Neuronal stem cell (in vitro differentiated cells): ENCODE data around the gene C1orf56. TPM values are rescaled to one million over a fixed set of nuclear protein-coding genes. Genes with fewer than 3 reads are reported as not detected.

ENCODE experiments used
- DNase-seq: peaks from one replicate; pipeline ENCODE4 v3.0.0-alpha.2; 2013; ENCODE audit warnings: low spot score
- H2AFZ ChIP-seq: one replicate; pipeline ENCODE4 v1.6.1; 2013; ENCODE audit warnings: mild to moderate bottlenecking, low read length, inconsistent platforms
- H2AK5ac ChIP-seq: 2 replicates; pipeline ENCODE4 v1.6.1; 2013; ENCODE audit warnings: low read depth, mild to moderate bottlenecking, inconsistent platforms, low read length, moderate library complexity, mixed read lengths
- H2BK120ac ChIP-seq: 2 replicates; pipeline ENCODE4 v1.6.1; 2013; ENCODE audit warnings: low read depth, mild to moderate bottlenecking, inconsistent platforms, low read length, moderate library complexity, mixed read lengths
- H2BK12ac ChIP-seq: one replicate; pipeline ENCODE4 v1.6.1; 2013; ENCODE audit warnings: low read length, inconsistent platforms
- H2BK15ac ChIP-seq: 2 replicates; pipeline ENCODE4 v1.6.1; 2013; ENCODE audit warnings: mild to moderate bottlenecking, low read length, inconsistent platforms, mixed read lengths
- H2BK5ac ChIP-seq: one replicate; pipeline ENCODE4 v1.6.1; 2013; ENCODE audit warnings: inconsistent platforms, mild to moderate bottlenecking, low read length, moderate library complexity
- H3K14ac ChIP-seq: one replicate; pipeline ENCODE4 v1.6.1; 2013; ENCODE audit warnings: low read length, inconsistent platforms
- H3K18ac ChIP-seq: 2 replicates; pipeline ENCODE4 v1.6.1; 2013; ENCODE audit warnings: low read length, inconsistent platforms
- H3K23ac ChIP-seq: 2 replicates; pipeline ENCODE4 v1.6.1; 2013; ENCODE audit warnings: low read depth, mild to moderate bottlenecking, mixed read lengths, low read length, inconsistent platforms; ENCODE audit not compliant: poor library complexity
- H3K27ac ChIP-seq: replicated peaks from 3 replicates; pipeline ENCODE4 v1.5.1; 2013; ENCODE audit warnings: low read length, inconsistent platforms
- H3K27me3 ChIP-seq, 3 experiments: 2 replicates each; pipeline ENCODE4 v1.6.1; 2013; ENCODE audit warnings: low read length in 3 of 3, mild to moderate bottlenecking in 2 of 3, inconsistent platforms in 1 of 3, low read depth in 1 of 3, mixed read lengths in 1 of 3, moderate library complexity in 1 of 3; ENCODE audit not compliant: control insufficient read depth in 3 of 3, insufficient read depth in 3 of 3
- H3K36me3 ChIP-seq, 2 donors: replicated peaks in 1 of 2; 2 replicates each; pipeline ENCODE4 v1.6.1; 2013; ENCODE audit warnings: low read length in 2 of 2; ENCODE audit not compliant: control insufficient read depth in 2 of 2, insufficient read depth in 2 of 2
- H3K4ac ChIP-seq: 2 replicates; pipeline ENCODE4 v1.6.1; 2013; ENCODE audit warnings: inconsistent platforms, mild to moderate bottlenecking, low read length, moderate library complexity
- H3K4me1 ChIP-seq, 2 donors: 1 replicate in 1 of 2; 2 replicates in 1 of 2; pipeline ENCODE4 v1.6.1; 2013; ENCODE audit warnings: low read length in 2 of 2, low read depth in 1 of 2; ENCODE audit not compliant: control insufficient read depth in 2 of 2, insufficient read depth in 1 of 2
- H3K4me2 ChIP-seq: one replicate; pipeline ENCODE4 v1.6.1; 2013; ENCODE audit warnings: mild to moderate bottlenecking, low read length, inconsistent platforms; ENCODE audit not compliant: insufficient read depth, poor library complexity, severe bottlenecking
- H3K4me3 ChIP-seq, 2 donors: 2 replicates each; pipeline ENCODE4 v1.5.1; 2013; ENCODE audit warnings: low read length in 2 of 2, mild to moderate bottlenecking in 2 of 2, inconsistent platforms in 1 of 2, moderate library complexity in 1 of 2
- H3K79me1 ChIP-seq: one replicate; pipeline ENCODE4 v1.6.1; 2013; ENCODE audit warnings: low read depth, mild to moderate bottlenecking, inconsistent platforms, low read length, moderate library complexity
- H3K9ac ChIP-seq: one replicate; pipeline ENCODE4 v1.6.1; 2013; ENCODE audit warnings: mild to moderate bottlenecking, low read depth, low read length, inconsistent platforms; ENCODE audit not compliant: poor library complexity
- H3K9me3 ChIP-seq, 2 donors: replicated peaks in 1 of 2; 2 replicates each; pipeline versions ENCODE3 to v1.6.1; 2013; ENCODE audit warnings: low read length in 2 of 2, mild to moderate bottlenecking in 2 of 2, inconsistent platforms in 1 of 2, low read depth in 1 of 2, mixed read lengths in 1 of 2, moderate library complexity in 1 of 2; ENCODE audit not compliant: control insufficient read depth in 2 of 2, insufficient read depth in 1 of 2
- H4K8ac ChIP-seq: one replicate; pipeline ENCODE4 v1.6.1; 2013; ENCODE audit warnings: low read depth, mild to moderate bottlenecking, inconsistent platforms, low read length, moderate library complexity
- H4K91ac ChIP-seq: one replicate; pipeline ENCODE4 v1.6.1; 2013; ENCODE audit warnings: low read length, low read depth, mild to moderate bottlenecking, inconsistent platforms; ENCODE audit not compliant: poor library complexity
- WGBS, 2 donors: extraction: QIAGEN DNeasy Blood & Tissue Kit; methylation state at CpG; one replicate each; pipeline ENCODE4 v1.1.7; 2013; ENCODE audit warnings: missing lambda C conversion rate in 2 of 2, mixed read lengths in 1 of 2; ENCODE audit not compliant: insufficient read length in 2 of 2, insufficient replicate concordance in 1 of 2; ENCODE audit errors: extremely low coverage in 2 of 2; 5-methylcytosine and 5-hydroxymethylcytosine counted together
- polyA plus RNA-seq, 2 experiments: library from polyadenylated mRNA; stranded (reverse); fragments of 200-250 nt; gene quantifications; one replicate each; pipeline ENCODE4 v1.2.3, GENCODE V29; 2013

Gene C1orf56, protein sequence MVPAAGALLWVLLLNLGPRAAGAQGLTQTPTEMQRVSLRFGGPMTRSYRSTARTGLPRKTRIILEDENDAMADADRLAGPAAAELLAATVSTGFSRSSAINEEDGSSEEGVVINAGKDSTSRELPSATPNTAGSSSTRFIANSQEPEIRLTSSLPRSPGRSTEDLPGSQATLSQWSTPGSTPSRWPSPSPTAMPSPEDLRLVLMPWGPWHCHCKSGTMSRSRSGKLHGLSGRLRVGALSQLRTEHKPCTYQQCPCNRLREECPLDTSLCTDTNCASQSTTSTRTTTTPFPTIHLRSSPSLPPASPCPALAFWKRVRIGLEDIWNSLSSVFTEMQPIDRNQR
- polyA plus RNA-seq (2013, experiment 1 of 2), result 5.0 TPM
- polyA plus RNA-seq (2013, experiment 2 of 2), result 5.3 TPM

DNA sequence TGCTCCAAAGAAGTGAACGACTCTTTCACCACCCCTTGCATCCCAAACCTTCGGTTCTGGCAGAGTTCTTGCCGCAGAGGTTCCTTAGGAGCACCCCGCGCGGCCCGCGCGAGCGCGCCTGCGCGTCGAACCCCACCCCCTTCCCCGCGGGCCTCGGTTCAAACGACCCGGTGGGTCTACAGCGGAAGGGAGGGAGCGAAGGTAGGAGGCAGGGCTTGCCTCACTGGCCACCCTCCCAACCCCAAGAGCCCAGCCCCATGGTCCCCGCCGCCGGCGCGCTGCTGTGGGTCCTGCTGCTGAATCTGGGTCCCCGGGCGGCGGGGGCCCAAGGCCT is at the start of gene C1orf56:
C1orf56 (plus strand) TSS at position 161 of the 334 bp plus-strand sequence; CDS start at position 258, 97 bp downstream.
- H3K79me1 ChIP-seq, result peaks cover 4% of the 10 kb centered on the region
- peak within 1 kb of the TSS; percentile 59 for H2BK12ac ChIP-seq
- H3K18ac ChIP-seq, result peak within 1 kb of the TSS; percentile 94
- no peak within 1 kb of the TSS for H2BK120ac ChIP-seq
- H3K4me2 ChIP-seq, result peak within 1 kb of the TSS; percentile 99
- H3K23ac ChIP-seq, result peak within 1 kb of the TSS; percentile 66
- H3K36me3 ChIP-seq, result peaks cover 7 to 27% of the 10 kb centered on the region in 2 donors
- H2AK5ac ChIP-seq, result peak within 1 kb of the TSS; percentile 64
- H3K9ac ChIP-seq, result peak within 1 kb of the TSS; percentile 83
- peak within 1 kb of the TSS; percentile 83 for H2BK5ac ChIP-seq
- H2AFZ ChIP-seq, result peak within 1 kb of the TSS; percentile 96
- peak within 1 kb of the TSS; percentile 72 for H2BK15ac ChIP-seq
- DNase-seq, result peak; percentile 62
- peak within 1 kb of the TSS; percentile 85 for H3K14ac ChIP-seq
- no CpG with 5 or more reads among the region's 29 CpGs for WGBS, 2 donors
- H4K91ac ChIP-seq, result no peak within 1 kb of the TSS
- peaks cover 2 to 3% of the 10 kb centered on the region in 2 donors for H3K4me1 ChIP-seq
- H3K27me3 ChIP-seq, result no peaks in the 10 kb centered on the region
- H4K8ac ChIP-seq, result no peak within 1 kb of the TSS
- peak within 1 kb of the TSS; percentile 4 for H3K4ac ChIP-seq
- peak within 1 kb of the TSS; percentile 62 for H3K27ac ChIP-seq
- H3K4me3 ChIP-seq, result peak within 1 kb of the TSS; percentile 72 to 79
- H3K9me3 ChIP-seq, result no peaks in the 10 kb centered on the region

- Histone ChIP-seq H3K4me2 (no peak overlapping the region), H4K91ac (no peak overlapping the region), H3K23ac (no peak overlapping the region), H2BK12ac (no peak overlapping the region), H3K9me3 (no peaks in the 10 kb centered on the region), H2BK120ac (no peak overlapping the region), H3K4me3 (no peak overlapping the region), H3K4ac (no peak overlapping the region), H3K4me1 (no peaks in the 10 kb centered on the region), H2AK5ac (no peak overlapping the region), H3K79me1 (no peaks in the 10 kb centered on the region), H4K8ac (no peak overlapping the region), H3K27me3 (no peaks in the 10 kb centered on the region), H2AFZ (no peak overlapping the region), H3K27ac (no peak overlapping the region), H2BK5ac (no peak overlapping the region), H3K18ac (no peak overlapping the region), H2BK15ac (no peak overlapping the region), H3K9ac (no peak overlapping the region), H3K36me3 (peaks cover 9 to 29% of the 10 kb centered on the region in 2 donors), H3K14ac (no peak overlapping the region)
- DNase-seq, result no peak
- WGBS, 2 donors, result no CpG with 5 or more reads among the region's 5 CpGs
Measured at GRCh38 chr1:150997949-150998348, 49.6 kb upstream of the C1orf56 start.

- no peak overlapping the region for H3K18ac ChIP-seq
- no peak overlapping the region for H4K91ac ChIP-seq
- H4K8ac ChIP-seq, result no peak overlapping the region
- WGBS, 2 donors, result no CpG with 5 or more reads among the region's 17 CpGs
- H3K9me3 ChIP-seq, result no peaks in the 10 kb centered on the region
- no peak overlapping the region for H3K9ac ChIP-seq
- H3K79me1 ChIP-seq, result no peaks in the 10 kb centered on the region
- no peak overlapping the region for H3K4ac ChIP-seq
- H3K14ac ChIP-seq, result no peak overlapping the region
- no peak overlapping the region for H2BK120ac ChIP-seq
- no peaks in the 10 kb centered on the region for H3K27me3 ChIP-seq
- no peaks in the 10 kb centered on the region for H3K4me1 ChIP-seq
- no peak for DNase-seq
- H3K4me3 ChIP-seq, result no peak overlapping the region
- H2BK12ac ChIP-seq, result no peak overlapping the region
- no peak overlapping the region for H2AK5ac ChIP-seq
- no peak overlapping the region for H2BK5ac ChIP-seq
- peaks cover 9 to 29% of the 10 kb centered on the region in 2 donors for H3K36me3 ChIP-seq
- H2BK15ac ChIP-seq, result no peak overlapping the region
- H3K27ac ChIP-seq, result no peak overlapping the region
- H3K23ac ChIP-seq, result no peak overlapping the region
- no peak overlapping the region for H2AFZ ChIP-seq
- H3K4me2 ChIP-seq, result no peak overlapping the region
Measured at GRCh38 chr1:150999051-150999674, 48.4 kb upstream of the C1orf56 start.

DNA sequence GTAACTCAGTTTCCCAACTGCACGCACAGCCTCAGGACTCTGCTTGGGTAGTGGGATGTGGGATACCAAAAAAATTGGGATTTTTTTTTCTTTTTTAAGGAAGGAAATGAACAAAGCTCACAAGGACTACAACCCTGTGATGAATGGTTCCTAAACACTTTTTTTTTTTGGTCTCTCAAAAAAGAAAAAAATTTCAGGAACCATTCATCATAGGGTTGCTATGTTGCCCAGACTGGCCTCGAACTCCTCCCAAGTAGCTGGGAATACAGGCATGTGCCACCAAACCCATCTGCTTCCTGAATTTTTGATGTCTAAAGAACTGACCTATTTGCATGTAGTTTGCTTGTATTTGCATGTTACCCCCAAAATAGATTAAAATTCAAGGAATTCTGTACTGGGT is 47.6 kb upstream of the C1orf56 start:
- Histone ChIP-seq H3K4me1 (no peaks in the 10 kb centered on the region), H3K79me1 (no peaks in the 10 kb centered on the region), H3K14ac (no peak overlapping the region), H3K36me3 (peaks cover 9 to 29% of the 10 kb centered on the region in 2 donors), H3K4me2 (no peak overlapping the region), H3K9me3 (no peaks in the 10 kb centered on the region), H3K27me3 (no peaks in the 10 kb centered on the region), H2BK5ac (no peak overlapping the region), H3K23ac (no peak overlapping the region), H3K9ac (no peak overlapping the region), H2AFZ (no peak overlapping the region), H2BK15ac (no peak overlapping the region), H3K4ac (no peak overlapping the region), H2AK5ac (no peak overlapping the region), H2BK12ac (no peak overlapping the region), H3K18ac (no peak overlapping the region), H4K8ac (no peak overlapping the region), H3K27ac (no peak overlapping the region), H4K91ac (no peak overlapping the region), H3K4me3 (no peak overlapping the region), H2BK120ac (no peak overlapping the region)
- no peak for DNase-seq
- WGBS, 2 donors, result no CpG with 5 or more reads among the region's 2 CpGs
